Subcutaneous abdominal adipose tissue (tissue), 5 donors: ENCODE measurements around the gene PIP5K1B.

ENCODE experiments used
- H3K27ac ChIP-seq: one replicate; pipeline ENCODE4 v1.7.0; 2013; ENCODE audit warnings: low read depth, mild to moderate bottlenecking, inconsistent platforms, low read length, moderate library complexity
- H3K27me3 ChIP-seq, 5 donors: one replicate each; pipeline ENCODE4 v1.7.0; 2013; ENCODE audit warnings: low read length in 5 of 5, inconsistent platforms in 1 of 5; ENCODE audit not compliant: control insufficient read depth in 5 of 5, insufficient read depth in 4 of 5
- H3K36me3 ChIP-seq, 5 donors: one replicate each; pipeline ENCODE4 v1.7.0; 2013; ENCODE audit warnings: low read length in 5 of 5; ENCODE audit not compliant: control insufficient read depth in 5 of 5, insufficient read depth in 5 of 5
- H3K4me1 ChIP-seq, 5 donors: one replicate each; pipeline ENCODE4 v1.7.0; 2013; ENCODE audit warnings: low read length in 5 of 5, mild to moderate bottlenecking in 3 of 5, moderate library complexity in 1 of 5; ENCODE audit not compliant: control insufficient read depth in 5 of 5, insufficient read depth in 5 of 5
- H3K4me3 ChIP-seq, 5 donors: one replicate each; pipeline ENCODE4 v1.7.0; 2013; ENCODE audit warnings: low read length in 5 of 5, low read depth in 1 of 5
- H3K9ac ChIP-seq, 5 donors: one replicate each; pipeline ENCODE4 v1.7.0; 2013; ENCODE audit warnings: low read length in 5 of 5, mild to moderate bottlenecking in 4 of 5, moderate library complexity in 3 of 5
- H3K9me3 ChIP-seq, 5 donors: one replicate each; pipeline ENCODE4 v1.7.0; 2013; ENCODE audit warnings: low read length in 5 of 5; ENCODE audit not compliant: control insufficient read depth in 5 of 5
- donor health status: healthy.
- donor health status: healthy.
- donor health status: healthy.
- donor health status: healthy.
- donor health status: healthy.

Gene PIP5K1B

DNA sequence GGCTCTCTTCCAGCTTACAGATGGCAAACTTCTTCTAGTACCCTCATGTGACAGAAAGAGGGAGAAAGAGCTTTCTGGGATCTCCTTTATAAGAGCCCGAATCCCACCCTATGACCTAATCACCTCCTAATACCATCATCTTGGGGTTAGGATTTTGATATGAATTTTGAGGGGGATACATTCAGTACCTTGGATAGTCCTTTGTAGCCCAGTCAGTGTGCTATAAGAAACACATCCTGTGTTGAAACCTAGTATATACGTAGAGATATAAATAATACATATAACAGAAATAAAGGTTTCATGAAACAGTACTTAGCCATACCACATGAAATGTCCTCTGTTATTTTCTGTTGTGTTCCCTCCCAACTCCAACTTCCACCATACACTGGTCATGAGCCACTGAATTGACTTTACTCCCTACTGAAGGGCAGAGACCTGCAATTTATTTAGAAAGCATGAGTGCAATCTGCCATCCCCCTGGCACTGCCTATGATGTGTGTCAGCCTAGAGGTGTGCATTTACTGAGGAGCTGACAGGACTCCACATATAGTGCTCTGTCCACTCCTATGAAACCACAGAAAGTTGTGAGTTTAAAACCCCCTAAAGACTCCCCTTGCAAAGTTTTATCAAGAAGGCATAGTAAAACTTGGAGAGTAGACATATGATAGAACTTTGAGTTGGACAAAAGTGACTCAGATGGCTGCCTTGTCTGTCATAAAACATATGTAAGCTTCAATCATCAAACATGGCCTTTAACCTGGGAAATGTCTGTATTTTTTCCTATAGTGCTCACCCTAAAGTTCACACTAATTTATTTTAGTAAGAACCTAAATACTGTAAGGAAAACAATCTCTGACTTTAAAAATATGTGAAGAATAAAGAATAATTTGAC lies 12.8 kb downstream of the PIP5K1B start:
- H3K27ac ChIP-seq = no peak overlapping the region
- H3K36me3 ChIP-seq = no peaks in the 10 kb centered on the region
- H3K4me1 ChIP-seq = no peaks in the 10 kb centered on the region
- H3K4me3 ChIP-seq = no peak overlapping the region
- no peak overlapping the region for H3K9ac ChIP-seq
- peaks cover 0 to 5% (median 0%) of the 10 kb centered on the region in 5 donors for H3K27me3 ChIP-seq
- H3K9me3 ChIP-seq = no peaks in the 10 kb centered on the region

DNA sequence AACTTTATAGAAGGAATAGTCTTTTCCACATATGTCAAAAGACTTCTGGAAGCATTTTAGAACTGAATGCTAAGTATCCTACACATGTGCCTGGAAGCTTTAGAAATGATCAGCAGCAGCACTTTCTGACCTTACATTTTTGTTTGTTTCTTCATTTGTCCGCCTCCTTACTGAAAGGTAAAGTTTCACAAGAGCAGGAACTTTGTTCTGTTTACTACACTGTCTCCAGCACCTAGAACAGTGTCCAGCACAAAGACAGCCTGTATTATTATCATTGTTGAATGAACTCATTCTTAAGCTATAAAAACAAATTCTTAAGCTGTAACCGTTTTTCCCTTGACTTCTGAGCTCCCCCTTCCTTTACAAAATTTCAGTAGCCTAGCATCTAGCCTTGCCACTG lies 14.8 kb downstream of the PIP5K1B start:
- no peaks in the 10 kb centered on the region for H3K9me3 ChIP-seq
- no peak overlapping the region for H3K9ac ChIP-seq
- no peak overlapping the region for H3K27ac ChIP-seq
- H3K4me1 ChIP-seq = no peaks in the 10 kb centered on the region
- no peak overlapping the region for H3K4me3 ChIP-seq
- no peaks in the 10 kb centered on the region for H3K36me3 ChIP-seq
- peaks cover 0 to 3% (median 0%) of the 10 kb centered on the region in 5 donors for H3K27me3 ChIP-seq

DNA sequence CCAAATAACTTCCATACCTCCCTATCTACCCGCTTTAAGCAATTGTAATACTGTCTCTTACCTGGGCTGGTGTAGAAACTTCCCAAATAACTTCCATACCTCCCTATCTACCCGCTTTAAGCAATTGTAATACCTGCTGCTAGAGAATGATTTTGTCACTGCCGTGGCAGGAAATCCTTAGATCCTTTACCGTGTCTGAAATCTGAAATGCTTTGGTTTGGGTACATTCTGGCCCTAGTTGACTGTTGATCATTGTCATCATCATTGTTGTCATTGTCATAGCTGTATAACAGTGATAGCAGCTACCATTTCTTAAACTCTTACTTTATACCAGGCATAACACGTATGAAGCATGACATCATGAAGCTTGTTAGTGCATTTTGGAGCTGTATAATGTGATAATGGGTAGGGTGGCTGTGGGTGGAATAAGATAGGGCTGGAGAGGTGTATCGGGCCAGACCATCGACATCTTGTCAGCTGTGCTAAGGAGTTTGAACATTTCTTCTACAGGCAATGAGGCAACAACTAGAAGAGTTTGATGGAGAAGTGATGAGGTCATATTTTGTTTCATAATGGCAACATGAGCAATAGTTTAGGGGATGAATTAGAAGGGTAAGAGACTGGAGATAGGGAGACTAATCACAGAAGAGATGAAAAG lies 15.7 kb downstream of the PIP5K1B start:
- Histone ChIP-seq H3K4me1 (no peaks in the 10 kb centered on the region), H3K4me3 (no peak overlapping the region), H3K27me3 (no peaks in the 10 kb centered on the region), H3K36me3 (no peaks in the 10 kb centered on the region), H3K9ac (no peak overlapping the region), H3K27ac (no peak overlapping the region), H3K9me3 (no peaks in the 10 kb centered on the region)

DNA sequence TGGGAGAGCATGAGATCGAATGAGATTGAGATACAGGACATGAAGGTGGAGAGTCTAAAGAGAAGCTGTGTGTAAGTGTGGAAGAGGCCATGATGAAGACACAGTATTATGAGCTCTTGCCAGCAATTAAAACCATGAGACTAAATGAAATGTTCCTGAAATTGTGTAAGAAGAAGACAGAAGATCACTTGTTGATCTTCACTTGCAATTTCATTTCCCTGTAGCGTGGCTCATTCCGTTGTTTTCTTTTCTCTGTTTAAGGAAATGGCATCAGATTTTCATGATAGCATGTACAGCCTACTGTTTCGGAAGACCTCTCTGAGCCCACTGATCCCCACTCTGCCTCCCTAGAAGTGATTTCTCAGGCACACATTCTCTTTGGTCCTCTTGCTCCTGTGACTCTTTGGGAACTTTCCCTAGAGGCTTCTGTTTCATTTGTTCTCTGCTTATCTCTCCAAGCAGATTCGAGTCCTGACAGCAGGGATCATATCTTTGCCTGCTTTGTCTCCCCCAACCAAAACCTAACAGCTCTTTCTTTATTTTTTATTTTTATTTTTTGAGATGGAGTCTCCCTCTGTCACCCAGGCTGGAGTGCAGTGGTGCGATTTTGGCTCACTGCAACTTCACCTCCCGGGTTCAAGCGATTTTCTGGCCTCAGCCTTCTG lies 16.8 kb downstream of the PIP5K1B start:
- H3K27me3 ChIP-seq = no peaks in the 10 kb centered on the region
- H3K27ac ChIP-seq = no peak overlapping the region
- no peaks in the 10 kb centered on the region for H3K9me3 ChIP-seq
- no peak overlapping the region for H3K9ac ChIP-seq
- no peaks in the 10 kb centered on the region for H3K4me1 ChIP-seq
- no peak overlapping the region for H3K4me3 ChIP-seq
- H3K36me3 ChIP-seq = no peaks in the 10 kb centered on the region

DNA sequence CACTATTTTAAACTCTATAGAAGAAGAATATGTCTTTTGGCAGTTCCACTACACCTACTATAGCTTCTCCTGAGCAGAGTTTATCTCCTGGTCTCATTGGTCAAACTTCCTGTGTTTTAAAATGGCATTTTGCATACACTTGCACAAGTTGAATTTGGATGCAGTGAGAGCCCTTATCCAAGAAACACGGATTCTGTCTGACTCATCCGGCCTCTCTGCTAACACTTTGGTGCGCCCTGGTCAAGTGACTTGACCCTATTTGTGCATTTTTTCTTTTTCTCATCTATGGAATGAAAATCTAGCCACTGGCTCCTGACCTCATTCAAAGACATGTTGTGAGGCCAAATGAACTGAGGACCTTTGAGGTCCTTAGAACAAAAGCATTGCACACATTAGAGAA lies 20.0 kb downstream of the PIP5K1B start:
- H3K9me3 ChIP-seq = peaks cover 0 to 4% (median 0%) of the 10 kb centered on the region in 5 donors
- peaks cover 0 to 1% (median 0%) of the 10 kb centered on the region in 5 donors for H3K4me1 ChIP-seq
- H3K9ac ChIP-seq = no peak overlapping the region
- no peaks in the 10 kb centered on the region for H3K36me3 ChIP-seq
- H3K4me3 ChIP-seq = no peak overlapping the region
- H3K27ac ChIP-seq = no peak overlapping the region
- H3K27me3 ChIP-seq = no peaks in the 10 kb centered on the region

DNA sequence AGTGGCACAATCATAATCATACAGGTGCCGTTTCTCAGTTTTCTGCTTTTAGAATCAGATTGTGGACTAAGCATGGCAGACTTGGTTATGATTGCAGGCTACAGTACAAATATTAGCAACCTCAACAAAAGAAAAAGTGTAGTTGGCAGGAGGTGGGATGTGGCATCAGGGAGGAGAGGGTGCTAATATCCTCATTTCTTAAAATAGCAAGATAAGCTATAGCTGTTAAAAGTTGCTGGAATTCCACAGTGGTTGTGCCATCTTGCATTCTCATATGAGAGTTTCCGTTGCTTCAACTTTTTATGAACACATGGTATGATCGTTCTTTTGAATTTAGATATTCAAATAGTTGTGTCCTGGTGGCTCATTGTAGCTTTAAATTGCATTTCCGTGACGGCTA lies 21.4 kb downstream of the PIP5K1B start:
- H3K27ac ChIP-seq = no peak overlapping the region
- H3K9ac ChIP-seq = no peak overlapping the region
- H3K4me1 ChIP-seq = peaks cover 0 to 3% (median 0%) of the 10 kb centered on the region in 5 donors
- H3K36me3 ChIP-seq = no peaks in the 10 kb centered on the region
- H3K4me3 ChIP-seq = no peak overlapping the region
- no peaks in the 10 kb centered on the region for H3K27me3 ChIP-seq
- peaks cover 0 to 4% (median 0%) of the 10 kb centered on the region in 5 donors for H3K9me3 ChIP-seq

DNA sequence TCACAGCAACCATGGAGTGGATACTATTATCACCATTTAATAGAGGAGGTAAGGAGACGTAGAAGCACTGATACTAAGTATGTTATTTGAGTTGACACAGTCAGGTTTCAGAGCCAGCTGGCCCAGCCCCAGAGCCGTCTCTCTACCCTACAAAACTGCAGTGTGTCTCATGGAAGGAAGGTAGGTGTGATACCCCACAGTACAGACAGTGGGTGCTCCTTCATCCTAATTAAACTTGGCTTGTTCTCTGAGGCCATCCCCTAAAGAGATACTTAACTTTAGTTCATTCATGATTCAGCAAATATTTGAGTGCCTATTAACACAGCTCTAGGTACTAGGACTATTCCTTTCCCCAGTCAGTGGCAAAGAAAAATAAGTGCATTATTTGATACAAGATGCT lies 22.6 kb downstream of the PIP5K1B start:
- Histone ChIP-seq H3K27ac (no peak overlapping the region), H3K9ac (no peak overlapping the region), H3K36me3 (no peaks in the 10 kb centered on the region), H3K9me3 (peaks cover 0 to 4% (median 0%) of the 10 kb centered on the region in 5 donors), H3K4me3 (no peak overlapping the region), H3K4me1 (peaks cover 0 to 3% (median 0%) of the 10 kb centered on the region in 5 donors), H3K27me3 (no peaks in the 10 kb centered on the region)

DNA sequence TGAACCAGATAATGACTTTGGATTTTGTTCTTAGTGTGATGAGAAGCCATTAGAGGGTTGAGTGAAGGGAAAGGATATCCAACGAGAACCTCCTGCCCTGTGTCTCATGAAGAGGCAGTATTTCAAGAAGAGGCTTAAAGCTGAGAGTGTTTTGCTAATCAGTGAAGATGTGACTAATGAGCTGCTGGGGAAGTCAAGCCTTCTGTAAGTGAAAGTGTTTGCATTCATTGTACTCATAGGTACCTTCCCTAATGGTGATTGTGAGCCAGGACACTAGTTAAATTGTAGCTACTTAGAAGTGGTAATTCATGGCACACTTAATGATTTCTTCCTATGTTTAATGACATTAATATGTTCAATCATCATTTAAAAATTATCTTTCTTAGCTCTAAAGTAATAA lies 23.7 kb downstream of the PIP5K1B start:
- Histone ChIP-seq H3K4me3 (no peak overlapping the region), H3K27ac (no peak overlapping the region), H3K9me3 (peaks cover 0 to 4% (median 0%) of the 10 kb centered on the region in 5 donors), H3K4me1 (peaks cover 0 to 3% (median 0%) of the 10 kb centered on the region in 5 donors), H3K36me3 (no peaks in the 10 kb centered on the region), H3K27me3 (no peaks in the 10 kb centered on the region), H3K9ac (no peak overlapping the region)

DNA sequence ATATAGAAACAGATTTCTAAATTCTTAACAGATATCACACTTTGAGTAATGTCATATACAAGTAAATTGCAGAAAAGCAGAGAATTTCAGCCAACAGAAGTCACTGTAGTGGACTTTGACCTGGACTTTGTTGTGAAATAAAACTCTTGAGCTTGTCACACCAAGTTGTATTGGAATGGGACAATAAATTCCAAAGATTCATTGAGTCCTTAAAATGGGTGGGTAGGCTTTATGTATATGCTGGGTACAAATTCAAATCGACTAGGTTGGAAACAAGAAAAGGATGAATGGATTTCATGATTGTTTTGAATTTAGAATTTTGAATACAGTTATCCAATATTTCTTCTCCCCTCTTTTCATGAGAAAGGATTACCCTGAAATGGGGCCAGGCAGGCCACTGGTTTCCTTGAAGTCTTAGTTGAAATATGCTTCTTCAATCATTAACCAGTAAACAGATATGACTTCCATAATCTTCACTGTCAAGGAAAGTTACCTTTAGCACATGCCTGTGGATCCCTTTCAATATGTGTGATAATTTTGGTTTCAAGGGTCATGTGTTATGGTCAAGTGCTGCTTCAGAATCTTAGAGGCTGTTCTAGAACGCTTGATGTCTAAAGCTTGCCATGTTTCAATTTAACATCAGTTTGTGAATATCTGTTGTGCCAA lies 25.7 kb downstream of the PIP5K1B start:
- Histone ChIP-seq H3K4me1 (peaks cover 0 to 3% (median 0%) of the 10 kb centered on the region in 5 donors), H3K9ac (no peak overlapping the region), H3K27me3 (no peaks in the 10 kb centered on the region), H3K4me3 (no peak overlapping the region), H3K9me3 (peaks cover 0 to 4% (median 0%) of the 10 kb centered on the region in 5 donors), H3K27ac (no peak overlapping the region), H3K36me3 (no peaks in the 10 kb centered on the region)
